Measurements from ENCODE around the gene ASPDH. TPM values are rescaled to one million over a fixed set of nuclear protein-coding genes. Genes with fewer than 3 reads are reported as not detected.

Gene ASPDH
- total and polyA plus RNA-seq, 2 donors from 2014 or later = 115 TPM; not detected in 1

DNA sequence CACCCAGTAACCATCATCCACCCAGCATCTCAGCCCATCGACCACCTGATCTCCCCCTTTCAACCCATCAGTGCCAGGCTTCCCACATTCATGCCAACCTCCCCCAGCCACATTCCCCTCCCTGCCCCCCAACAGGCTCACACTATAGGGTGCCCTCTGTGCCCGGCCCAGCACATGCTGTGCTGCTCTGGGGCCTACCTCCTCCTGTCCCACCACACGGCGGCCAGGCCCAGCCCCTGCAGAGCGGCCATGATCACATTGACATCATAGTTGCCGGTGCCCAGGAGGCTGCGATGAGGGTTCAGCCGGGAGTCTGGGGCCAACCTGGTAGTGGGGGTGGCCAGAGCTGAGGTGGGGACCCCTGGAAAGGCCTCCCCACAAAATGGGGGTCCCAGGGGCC, 6.3 kb downstream of the ASPDH start:
- intact Hi-C loops (cut with DNase I) = no loop called here
- H3K9me3 ChIP-seq (ENCODE audit: control insufficient read depth in 2 of 3, insufficient read depth in 1 of 3, low read length in 3 of 3) = no peaks in the 10 kb centered on the region
- FAIRE-seq = no peak
- H3K36me3 ChIP-seq (ENCODE audit: control insufficient read depth in 2 of 3, insufficient read depth in 3 of 3, low read length in 3 of 3) = no peaks in the 10 kb centered on the region
- no peak overlapping the region for H3K27ac ChIP-seq (ENCODE audit: low read depth in 2 of 2, low read length in 2 of 2)
- H3K4me3 ChIP-seq (ENCODE audit: low read length in 3 of 3) = no peak overlapping the region
- DNase-seq = peak in 1 of 5 donors; percentile 65
- H3K4me1 ChIP-seq (ENCODE audit: control insufficient read depth in 2 of 3, insufficient read depth in 2 of 3, low read depth in 1 of 3, low read length in 3 of 3) = peaks cover 0 to 7% (median 6%) of the 10 kb centered on the region in 3 donors
- H3K9ac ChIP-seq (ENCODE audit: low read length in 3 of 3) = no peak overlapping the region
- no peaks in the 10 kb centered on the region for H3K27me3 ChIP-seq (ENCODE audit: control insufficient read depth, insufficient read depth, low read length)
- TF ChIP-seq, protein P1, sequence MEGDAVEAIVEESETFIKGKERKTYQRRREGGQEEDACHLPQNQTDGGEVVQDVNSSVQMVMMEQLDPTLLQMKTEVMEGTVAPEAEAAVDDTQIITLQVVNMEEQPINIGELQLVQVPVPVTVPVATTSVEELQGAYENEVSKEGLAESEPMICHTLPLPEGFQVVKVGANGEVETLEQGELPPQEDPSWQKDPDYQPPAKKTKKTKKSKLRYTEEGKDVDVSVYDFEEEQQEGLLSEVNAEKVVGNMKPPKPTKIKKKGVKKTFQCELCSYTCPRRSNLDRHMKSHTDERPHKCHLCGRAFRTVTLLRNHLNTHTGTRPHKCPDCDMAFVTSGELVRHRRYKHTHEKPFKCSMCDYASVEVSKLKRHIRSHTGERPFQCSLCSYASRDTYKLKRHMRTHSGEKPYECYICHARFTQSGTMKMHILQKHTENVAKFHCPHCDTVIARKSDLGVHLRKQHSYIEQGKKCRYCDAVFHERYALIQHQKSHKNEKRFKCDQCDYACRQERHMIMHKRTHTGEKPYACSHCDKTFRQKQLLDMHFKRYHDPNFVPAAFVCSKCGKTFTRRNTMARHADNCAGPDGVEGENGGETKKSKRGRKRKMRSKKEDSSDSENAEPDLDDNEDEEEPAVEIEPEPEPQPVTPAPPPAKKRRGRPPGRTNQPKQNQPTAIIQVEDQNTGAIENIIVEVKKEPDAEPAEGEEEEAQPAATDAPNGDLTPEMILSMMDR (IDR thresholded peaks at IDR 0.05; ENCODE audit: borderline replicate concordance, extremely low read depth, insufficient read depth) = no peak

DNA sequence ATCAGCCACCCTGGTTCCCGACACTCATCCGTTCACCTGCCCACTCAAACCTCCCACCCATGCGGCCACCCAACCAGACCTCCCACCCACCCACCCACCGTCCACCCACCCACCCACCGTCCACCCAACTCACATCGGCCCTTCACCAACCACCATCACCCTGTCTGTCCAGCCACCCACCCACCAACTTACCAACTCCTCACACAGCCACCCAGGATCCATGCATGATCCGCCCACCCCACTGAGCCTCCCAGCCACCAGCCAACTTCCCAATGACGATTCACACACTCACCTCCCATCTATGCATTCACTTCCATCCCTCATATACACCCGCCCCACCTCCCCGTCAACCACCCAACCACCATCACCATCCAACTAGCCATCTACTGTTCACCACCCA, 7.0 kb downstream of the ASPDH start:
- Histone ChIP-seq H3K27ac (ENCODE audit: low read depth in 2 of 2, low read length in 2 of 2) (no peak overlapping the region), H3K4me3 (ENCODE audit: low read length in 3 of 3) (no peak overlapping the region), H3K4me1 (ENCODE audit: control insufficient read depth in 2 of 3, insufficient read depth in 2 of 3, low read depth in 1 of 3, low read length in 3 of 3) (peaks cover 0 to 7% (median 6%) of the 10 kb centered on the region in 3 donors), H3K9me3 (ENCODE audit: control insufficient read depth in 2 of 3, insufficient read depth in 1 of 3, low read length in 3 of 3) (no peaks in the 10 kb centered on the region), H3K27me3 (ENCODE audit: control insufficient read depth, insufficient read depth, low read length) (no peaks in the 10 kb centered on the region), H3K36me3 (ENCODE audit: control insufficient read depth in 2 of 3, insufficient read depth in 3 of 3, low read length in 3 of 3) (no peaks in the 10 kb centered on the region), H3K9ac (ENCODE audit: low read length in 3 of 3) (no peak overlapping the region)
- intact Hi-C loops (cut with DNase I) = no loop called here
- DNase-seq (no peak), FAIRE-seq (no peak)
- TF ChIP-seq, protein P1 (IDR thresholded peaks at IDR 0.05; ENCODE audit: borderline replicate concordance, extremely low read depth, insufficient read depth) = no peak

DNA sequence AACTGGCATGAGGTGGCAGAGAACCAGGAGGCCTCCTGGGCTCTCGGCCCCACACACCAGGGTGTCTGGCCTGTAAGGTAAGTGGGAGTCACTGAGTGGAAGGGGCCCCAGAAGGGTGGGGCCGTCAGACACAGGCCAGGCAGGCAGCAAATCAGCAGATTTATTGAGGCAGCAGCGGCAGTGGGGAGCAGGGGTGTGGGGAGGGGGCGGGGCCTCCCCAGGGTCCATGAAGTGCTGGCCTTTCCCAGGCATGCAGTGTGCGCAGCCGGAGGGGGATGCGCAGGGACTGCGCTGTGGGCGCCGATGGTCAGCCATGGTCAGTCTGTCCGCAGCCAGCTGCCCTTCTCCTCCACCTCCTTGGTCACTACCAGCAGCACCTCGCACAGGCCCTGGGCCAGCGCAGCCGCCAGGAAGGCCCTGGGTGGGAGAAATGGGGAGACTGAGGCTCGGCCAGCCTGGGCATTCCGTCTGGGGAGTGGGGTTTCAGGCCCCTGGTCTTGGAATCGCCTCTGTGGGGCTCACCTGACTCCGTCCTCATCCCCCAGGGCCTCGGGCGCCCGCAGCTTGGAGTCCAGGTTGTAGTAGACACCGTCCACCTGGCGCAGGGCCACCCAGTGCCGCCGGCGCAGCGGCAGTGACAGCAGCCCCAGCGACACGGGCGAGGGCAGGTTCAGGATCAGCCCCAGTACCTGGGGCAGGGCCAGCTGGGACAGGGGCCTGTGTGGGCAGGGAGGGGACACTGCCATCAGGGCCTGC, 7.7 kb downstream of the ASPDH start:
- DNase-seq (peak in 2 of 5 donors; percentile 50 to 64), FAIRE-seq (no peak)
- TF ChIP-seq, protein P1 (IDR thresholded peaks at IDR 0.05; ENCODE audit: borderline replicate concordance, extremely low read depth, insufficient read depth) = no peak
- no peaks in the 10 kb centered on the region for H3K27me3 ChIP-seq (ENCODE audit: control insufficient read depth, insufficient read depth, low read length)
- H3K36me3 ChIP-seq (ENCODE audit: control insufficient read depth in 2 of 3, insufficient read depth in 3 of 3, low read length in 3 of 3) = no peaks in the 10 kb centered on the region
- H3K4me1 ChIP-seq (ENCODE audit: control insufficient read depth in 2 of 3, insufficient read depth in 2 of 3, low read depth in 1 of 3, low read length in 3 of 3) = peaks cover 0 to 7% (median 6%) of the 10 kb centered on the region in 3 donors
- no peak overlapping the region for H3K27ac ChIP-seq (ENCODE audit: low read depth in 2 of 2, low read length in 2 of 2)
- H3K4me3 ChIP-seq (ENCODE audit: low read length in 3 of 3) = no peak overlapping the region
- H3K9ac ChIP-seq (ENCODE audit: low read length in 3 of 3) = no peak overlapping the region
- H3K9me3 ChIP-seq (ENCODE audit: control insufficient read depth in 2 of 3, insufficient read depth in 1 of 3, low read length in 3 of 3) = no peaks in the 10 kb centered on the region
- intact Hi-C loops (cut with DNase I) = no loop called here

Measured in kidney (tissue), 14 donors.